K562 (cell line): ENCODE data around the gene RUNX1. TPM values are rescaled to one million over a fixed set of nuclear protein-coding genes. Genes with fewer than 3 reads are reported as not detected.
A peak's percentile ranks its signal among the peaks of the same experiment; 100 is the strongest.

ENCODE experiments used
- ATAC-seq: fragments of 200-7000 bp; cut with Tn5 transposase; 3 replicates; pipeline ENCODE4 v1.9.1; 2020; ENCODE audit warnings: moderate library complexity
- BruUV-seq: library from RNA; stranded (reverse); fragments of 400-500 nt; replicated peaks from 2 replicates; lab custom pipeline; 2021; lab: Mats Ljungman, UMichigan
- CTCF ChIA-PET: fragments of 300-600 bp; formaldehyde crosslinking; extraction: SDS; loops from one replicate; lab custom pipeline; 2021; ENCODE audit warnings: low intra/inter-chr PET ratio; lab: Yijun Ruan, JAX
- POLR2A ChIA-PET: fragments of 300-600, 350-650 bp; sonication (Branson Sonifier 250); formaldehyde crosslinking; extraction: SDS; loops from one replicate; lab custom pipeline; 2021; ENCODE audit warnings: antibody characterized with exemption, inconsistent platforms; lab: Yijun Ruan, JAX
- DNase-seq, 4 experiments: peaks; one replicate each; pipeline versions ENCODE4 v3.0.0 to v3.0.0-alpha.2; 2011 to 2018; ENCODE audit warnings: low spot score in 3 of 4, mixed read lengths in 3 of 4; ENCODE audit errors: extremely low read depth in 1 of 4
- FAIRE-seq: peaks from 2 replicates; lab custom pipeline; 2011; peaks lifted over from hg19 to GRCh38; lab: Jason Lieb, UNC
- H2AFZ ChIP-seq: 2 replicates; pipeline ENCODE4 v1.6.0; 2011; ENCODE audit warnings: low read depth, low read length, control low read depth, inconsistent platforms
- H3K27ac ChIP-seq: fragments of 200-600 bp; 3 replicates; pipeline ENCODE4 v1.8.0; 2011; ENCODE audit warnings: low read depth, mild to moderate bottlenecking, control low read depth, inconsistent platforms, low read length, moderate library complexity, mixed read lengths; ENCODE audit errors: extremely low read depth
- H3K27me3 ChIP-seq, 2 experiments: fragments of 300-600 bp in 1 of 2; 2 replicates in 1 of 2; 3 replicates in 1 of 2; pipeline versions ENCODE4 v1.6.0 to v1.8.0; 2011; ENCODE audit warnings: inconsistent platforms in 2 of 2, low read length in 2 of 2, mild to moderate bottlenecking in 1 of 2, mixed read lengths in 1 of 2, moderate library complexity in 1 of 2; ENCODE audit not compliant: control insufficient read depth in 2 of 2, insufficient read depth in 2 of 2
- H3K36me3 ChIP-seq: fragments of 300-600 bp; 3 replicates; pipeline ENCODE4 v1.8.0; 2011; ENCODE audit warnings: mild to moderate bottlenecking, low read length, inconsistent platforms; ENCODE audit not compliant: control insufficient read depth, insufficient read depth
- H3K4me1 ChIP-seq, 2 experiments: fragments of 200-600 bp in 1 of 2; replicated peaks in 1 of 2; 2 replicates in 1 of 2; 3 replicates in 1 of 2; pipeline versions ENCODE4 v1.5.1 to v1.8.0; 2011; ENCODE audit warnings: inconsistent platforms in 2 of 2, low read length in 2 of 2, mild to moderate bottlenecking in 1 of 2, mixed read lengths in 1 of 2, moderate library complexity in 1 of 2; ENCODE audit not compliant: control insufficient read depth in 2 of 2, insufficient read depth in 2 of 2
- H3K4me2 ChIP-seq: 2 replicates; pipeline ENCODE4 v1.6.1; 2011; ENCODE audit warnings: low read length, control low read depth, inconsistent platforms, mixed read lengths; ENCODE audit not compliant: insufficient read depth
- H3K4me3 ChIP-seq: fragments of 200-600 bp; sonication (generic), shearing (Covaris generic); 2 replicates; pipeline ENCODE4 v1.5.1; 2016; ENCODE audit warnings: control low read depth, inconsistent platforms
- H3K79me2 ChIP-seq: fragments of 200-600 bp; 3 replicates; pipeline ENCODE4 v1.8.0; 2011; ENCODE audit warnings: low read length, inconsistent platforms; ENCODE audit not compliant: control insufficient read depth, insufficient read depth
- H3K9ac ChIP-seq, 2 experiments: 2 replicates each; pipeline versions ENCODE4 v1.6.0 to v1.6.1; 2011; ENCODE audit warnings: low read depth in 2 of 2, low read length in 2 of 2, control low read depth in 1 of 2, inconsistent platforms in 1 of 2, mild to moderate bottlenecking in 1 of 2, mixed read lengths in 1 of 2; ENCODE audit not compliant: insufficient read depth in 1 of 2
- H3K9me1 ChIP-seq: one replicate; pipeline ENCODE4 v1.6.0; 2011; ENCODE audit warnings: inconsistent platforms, mild to moderate bottlenecking, low read length, moderate library complexity; ENCODE audit not compliant: control insufficient read depth, insufficient read depth
- H3K9me3 ChIP-seq: replicated peaks from 2 replicates; pipeline ENCODE4 v1.5.1; 2011; ENCODE audit warnings: low read depth, low read length, inconsistent platforms; ENCODE audit not compliant: control insufficient read depth, insufficient read depth
- H4K20me1 ChIP-seq: replicated peaks from 2 replicates; pipeline ENCODE4 v1.6.1; 2011; ENCODE audit warnings: low read length, inconsistent platforms, mixed read lengths; ENCODE audit not compliant: control insufficient read depth, insufficient read depth
- ATF4 ChIP-seq: fragments of 450-650 bp; formaldehyde crosslinking; IDR thresholded peaks from 2 replicates; pipeline ENCODE4 v1.4.0; 2022; ENCODE audit warnings: mild to moderate bottlenecking, moderate library complexity
- CEBPG ChIP-seq, 3 experiments: fragments of 200-800 bp in 1 of 3; sonication (Bioruptor generic) in 1 of 3; sonication (generic) in 1 of 3; formaldehyde crosslinking in 1 of 3; IDR thresholded peaks in 2 of 3; conservative IDR thresholded peaks in 1 of 3; 2 replicates each; pipeline versions ENCODE4 v1.6.1 to v1.8.0; 2016 to 2022; ENCODE audit warnings: missing compliant biosample characterization in 2 of 3, missing genetic modification characterization in 2 of 3, mild to moderate bottlenecking in 1 of 3, missing genetic modification reagents in 1 of 3
- CXXC5 ChIP-seq: fragments of 250-450 bp; sonication (Bioruptor Pico); IDR thresholded peaks from 2 replicates; pipeline ENCODE4 v1.8.0; 2022; ENCODE audit warnings: inconsistent platforms, mild to moderate bottlenecking, moderate library complexity
- NCOA2 ChIP-seq, 2 experiments: fragments of 450-650 bp; IDR thresholded peaks; 2 replicates each; pipeline ENCODE4 v1.6.1; 2018; ENCODE audit warnings: mild to moderate bottlenecking in 2 of 2, moderate library complexity in 1 of 2; ENCODE audit not compliant: partially characterized antibody in 2 of 2
- NFXL1 ChIP-seq: fragments of 450-650 bp; formaldehyde crosslinking; IDR thresholded peaks from 2 replicates; pipeline ENCODE4 v1.4.0; 2021; ENCODE audit warnings: mild to moderate bottlenecking
- WHSC1 ChIP-seq: IDR thresholded peaks from one replicate; pipeline ENCODE4 v1.6.1; 2012; ENCODE audit warnings: low read length, control low read depth, inconsistent platforms
- ZNF583 ChIP-seq: fragments of 250-450 bp; sonication (Bioruptor Pico); IDR thresholded peaks from 2 replicates; pipeline ENCODE4 v1.4.0; 2020
- whole genome bisulfite sequencing: fragments of 100-300 bp; shearing (Covaris generic); methylation state at CpG from one replicate; pipeline ENCODE4 v1.1.6; 2016; ENCODE audit warnings: low coverage, mixed read lengths; ENCODE audit not compliant: insufficient coverage; ENCODE audit errors: missing lambda C conversion rate; 5-methylcytosine and 5-hydroxymethylcytosine counted together
- in situ Hi-C: fragments of 300-500 bp; cut with MboI; formaldehyde crosslinking; loops from 4 replicates; pipeline ENCODE4 v1.15.0; 2018; ENCODE audit warnings: inconsistent platforms, mixed read lengths
- intact Hi-C: fragments of 100-400 bp; cut with micrococcal nuclease; formaldehyde crosslinking; loops from 2 replicates; pipeline ENCODE4 v1.14.2; 2022
- polyA plus RNA-seq, 8 experiments: library from polyadenylated mRNA; depleted of rRNA in 4 of 8; stranded (reverse) in 5 of 8; unstranded in 3 of 8; fragments of >200 nt; fragmentation: Nextera tagmentation in 2 of 8; fragmentation: Illumina TruSeq in 1 of 8; extraction: Ambion mirVana in 2 of 8; extraction: Trizol in 1 of 8; gene quantifications; 2 replicates each; pipeline versions ENCODE4 v1.2.1 to v1.2.3, GENCODE V29; 2011 to 2014; ENCODE audit warnings: inconsistent platforms in 1 of 8, missing spikeins in 1 of 8
- total RNA-seq, 7 experiments: library from RNA; depleted of rRNA in 6 of 7; stranded (reverse); fragments of >200 nt in 6 of 7; fragmentation: Illumina TruSeq in 2 of 7; extraction: Trizol in 2 of 7; gene quantifications; 2 replicates each; pipeline versions ENCODE4 v1.2.1 to v1.2.3, GENCODE V29; 2011 to 2021; ENCODE audit warnings: low replicate concordance in 1 of 7
- TF ChIP-seq, protein P1 (sequence below), 3 experiments: fragments of 200-800 bp in 1 of 3; sonication (Bioruptor generic) in 1 of 3; sonication (generic) in 1 of 3; formaldehyde crosslinking in 1 of 3; IDR thresholded peaks; 2 replicates each; pipeline versions ENCODE4 v1.6.1 to v1.8.0; 2016 to 2022; ENCODE audit warnings: mild to moderate bottlenecking in 2 of 3, missing compliant biosample characterization in 2 of 3, missing genetic modification characterization in 2 of 3, missing genetic modification reagents in 1 of 3
- TF ChIP-seq, protein P2 (sequence below): fragments of 250-450 bp; sonication (Bioruptor Pico); IDR thresholded peaks from 2 replicates; pipeline ENCODE4 v1.8.0; 2022; ENCODE audit warnings: moderate library complexity, mild to moderate bottlenecking, inconsistent platforms
- TF ChIP-seq, protein P3 (sequence below): fragments of 200-800 bp; sonication (Bioruptor generic); IDR thresholded peaks from 2 replicates; pipeline ENCODE4 v1.6.1; 2016; ENCODE audit warnings: missing genetic modification characterization, missing compliant biosample characterization

Gene RUNX1
- total and polyA plus RNA-seq, 9 of the 15 experiments (the other 6 are each of a cell fraction or from before 2014, with no cell fraction given) = 2.2 to 68.6 (median 17.8) TPM

DNA sequence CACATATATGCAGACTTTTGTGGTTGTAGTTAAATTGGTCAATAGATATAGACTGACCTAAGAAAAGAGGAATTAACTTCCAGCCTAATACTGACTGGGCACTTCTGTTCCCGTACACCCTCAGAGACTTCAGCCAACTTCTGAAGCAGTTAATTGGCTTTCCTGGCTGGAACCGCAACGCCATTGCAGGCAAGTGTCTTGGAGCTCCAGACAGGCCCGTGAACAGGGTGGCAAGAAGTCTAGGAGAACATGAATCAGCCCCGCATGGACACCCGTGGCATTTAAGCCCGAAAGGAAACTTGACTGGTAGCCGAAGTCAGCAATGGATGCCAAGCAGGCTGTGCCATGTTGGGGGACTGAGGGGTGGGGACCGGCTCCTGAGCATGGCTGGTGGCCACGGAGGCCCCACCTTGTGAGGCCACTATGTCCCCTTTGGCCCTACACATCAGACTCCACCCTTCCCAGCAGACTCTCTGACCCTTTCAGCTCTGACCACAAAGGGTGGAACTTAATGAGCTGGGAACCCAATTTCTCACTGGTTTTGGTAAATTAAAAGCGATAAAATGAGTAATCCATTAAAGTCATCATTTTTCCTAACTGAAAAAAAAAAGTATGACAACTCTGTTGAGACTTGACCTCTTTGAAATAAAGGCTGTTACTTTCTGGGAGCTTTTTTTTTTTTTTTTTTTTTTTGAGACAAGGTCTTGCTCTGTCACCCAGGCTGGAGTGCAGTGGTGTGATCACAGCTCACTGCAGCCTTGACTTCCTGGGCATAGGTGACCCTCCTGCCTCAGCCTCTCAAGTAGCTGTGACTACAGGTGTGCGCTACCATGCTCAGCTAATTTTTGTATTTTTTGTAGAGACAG is 54.1 kb downstream of the RUNX1 start:
- ATAC-seq (peak; percentile 54), DNase-seq (peak in 3 of 4 experiments; percentile 36 to 67 (median 43)), FAIRE-seq (no peak)
- Histone ChIP-seq H2AFZ (peak overlapping the region; percentile 72), H3K9me1 (no peaks in the 10 kb centered on the region), H3K79me2 (no peaks in the 10 kb centered on the region), H3K27me3 (no peaks in the 10 kb centered on the region), H4K20me1 (no peaks in the 10 kb centered on the region), H3K9ac (peak overlapping the region; percentile 38 to 53; a peak in 3 of 4 replicates), H3K9me3 (no peaks in the 10 kb centered on the region), H3K27ac (peak overlapping the region; percentile 75), H3K4me1 (peaks cover 43 to 73% of the 10 kb centered on the region in 2 experiments), H3K4me3 (no peak overlapping the region), H3K36me3 (no peaks in the 10 kb centered on the region; the same call in 2 of the 3 replicates), H3K4me2 (no peak overlapping the region)
- ChIA-PET CTCF (no interaction called here), POLR2A (interaction anchor here (0.6 to 1.1 kb wide), 6 partner anchors 11 to 150 kb away, joined by 3 to 4 read pairs (median 4); no protein-coding TSS in a partner anchor)
- WGBS = 68% methylated on average over 12 of the region's 12 CpGs
- in situ Hi-C loops = no loop called here
- intact Hi-C loops = loop anchor here (5.0 kb wide), 1 partner anchor 88 kb away; no protein-coding TSS in a partner anchor
- BruUV-seq = no TSS peak
- TF ChIP-seq WHSC1 = peak; percentile 41
- TF ChIP-seq CEBPG (CRISPR knock-in tag; IDR thresholded peaks at IDR 0.05) = no peak
- 0 out of 4 replicates have a peak, but pooled peaks of 1 of the 2 experiments have one; percentile 12 for TF ChIP-seq CEBPG (tag; conservative IDR thresholded peaks at IDR 0.05 in 1 of 2, IDR thresholded peaks at IDR 0.05 in 1 of 2)
- no peak for TF ChIP-seq NCOA2 (IDR thresholded peaks at IDR 0.05; ENCODE audit: partially characterized antibody in 2 of 2)
- peak; percentile 26; the same call in 1 of the 2 replicates for TF ChIP-seq CXXC5 (CRISPR knock-in tag)
- TF ChIP-seq, protein P1, sequence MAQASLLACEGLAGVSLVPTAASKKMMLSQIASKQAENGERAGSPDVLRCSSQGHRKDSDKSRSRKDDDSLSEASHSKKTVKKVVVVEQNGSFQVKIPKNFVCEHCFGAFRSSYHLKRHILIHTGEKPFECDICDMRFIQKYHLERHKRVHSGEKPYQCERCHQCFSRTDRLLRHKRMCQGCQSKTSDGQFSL (CRISPR knock-in tag; IDR thresholded peaks at IDR 0.05) = 0 out of 2 replicates have a peak, but pooled peaks have one; percentile 30
- TF ChIP-seq, protein P1 (tag; IDR thresholded peaks at IDR 0.05) = no peak
- TF ChIP-seq, protein P2, sequence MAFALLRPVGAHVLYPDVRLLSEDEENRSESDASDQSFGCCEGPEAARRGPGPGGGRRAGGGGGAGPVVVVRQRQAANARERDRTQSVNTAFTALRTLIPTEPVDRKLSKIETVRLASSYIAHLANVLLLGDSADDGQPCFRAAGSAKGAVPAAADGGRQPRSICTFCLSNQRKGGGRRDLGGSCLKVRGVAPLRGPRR (CRISPR knock-in tag) = no peak
- TF ChIP-seq ZNF583 (CRISPR knock-in tag) = peak; percentile 64; the same call in 1 of the 2 replicates
- TF ChIP-seq, protein P3, sequence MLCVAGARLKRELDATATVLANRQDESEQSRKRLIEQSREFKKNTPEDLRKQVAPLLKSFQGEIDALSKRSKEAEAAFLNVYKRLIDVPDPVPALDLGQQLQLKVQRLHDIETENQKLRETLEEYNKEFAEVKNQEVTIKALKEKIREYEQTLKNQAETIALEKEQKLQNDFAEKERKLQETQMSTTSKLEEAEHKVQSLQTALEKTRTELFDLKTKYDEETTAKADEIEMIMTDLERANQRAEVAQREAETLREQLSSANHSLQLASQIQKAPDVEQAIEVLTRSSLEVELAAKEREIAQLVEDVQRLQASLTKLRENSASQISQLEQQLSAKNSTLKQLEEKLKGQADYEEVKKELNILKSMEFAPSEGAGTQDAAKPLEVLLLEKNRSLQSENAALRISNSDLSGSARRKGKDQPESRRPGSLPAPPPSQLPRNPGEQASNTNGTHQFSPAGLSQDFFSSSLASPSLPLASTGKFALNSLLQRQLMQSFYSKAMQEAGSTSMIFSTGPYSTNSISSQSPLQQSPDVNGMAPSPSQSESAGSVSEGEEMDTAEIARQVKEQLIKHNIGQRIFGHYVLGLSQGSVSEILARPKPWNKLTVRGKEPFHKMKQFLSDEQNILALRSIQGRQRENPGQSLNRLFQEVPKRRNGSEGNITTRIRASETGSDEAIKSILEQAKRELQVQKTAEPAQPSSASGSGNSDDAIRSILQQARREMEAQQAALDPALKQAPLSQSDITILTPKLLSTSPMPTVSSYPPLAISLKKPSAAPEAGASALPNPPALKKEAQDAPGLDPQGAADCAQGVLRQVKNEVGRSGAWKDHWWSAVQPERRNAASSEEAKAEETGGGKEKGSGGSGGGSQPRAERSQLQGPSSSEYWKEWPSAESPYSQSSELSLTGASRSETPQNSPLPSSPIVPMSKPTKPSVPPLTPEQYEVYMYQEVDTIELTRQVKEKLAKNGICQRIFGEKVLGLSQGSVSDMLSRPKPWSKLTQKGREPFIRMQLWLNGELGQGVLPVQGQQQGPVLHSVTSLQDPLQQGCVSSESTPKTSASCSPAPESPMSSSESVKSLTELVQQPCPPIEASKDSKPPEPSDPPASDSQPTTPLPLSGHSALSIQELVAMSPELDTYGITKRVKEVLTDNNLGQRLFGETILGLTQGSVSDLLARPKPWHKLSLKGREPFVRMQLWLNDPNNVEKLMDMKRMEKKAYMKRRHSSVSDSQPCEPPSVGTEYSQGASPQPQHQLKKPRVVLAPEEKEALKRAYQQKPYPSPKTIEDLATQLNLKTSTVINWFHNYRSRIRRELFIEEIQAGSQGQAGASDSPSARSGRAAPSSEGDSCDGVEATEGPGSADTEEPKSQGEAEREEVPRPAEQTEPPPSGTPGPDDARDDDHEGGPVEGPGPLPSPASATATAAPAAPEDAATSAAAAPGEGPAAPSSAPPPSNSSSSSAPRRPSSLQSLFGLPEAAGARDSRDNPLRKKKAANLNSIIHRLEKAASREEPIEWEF (CRISPR knock-in tag) = 0 out of 2 replicates have a peak, but pooled peaks have one; percentile 15
- peak; percentile 46; the same call in 1 of the 2 replicates for TF ChIP-seq ATF4
- 0 out of 2 replicates have a peak, but pooled peaks have one; percentile 36 for TF ChIP-seq NFXL1 (CRISPR knock-in tag)
